HUES6 (cell line): ENCODE measurements around the gene ZNF524.

ENCODE experiments used
- H3K27ac ChIP-seq: 2 replicates; pipeline ENCODE4 v1.7.0; 2013; ENCODE audit warnings: low read depth, mild to moderate bottlenecking, low read length, inconsistent platforms
- H3K27me3 ChIP-seq: 2 replicates; pipeline ENCODE4 v1.6.1; 2013; ENCODE audit warnings: low read length; ENCODE audit not compliant: control insufficient read depth, insufficient read depth
- H3K36me3 ChIP-seq: 2 replicates; pipeline ENCODE4 v1.6.1; 2013; ENCODE audit warnings: low read length; ENCODE audit not compliant: control insufficient read depth, insufficient read depth
- H3K4me1 ChIP-seq: 2 replicates; pipeline ENCODE4 v1.6.1; 2013; ENCODE audit warnings: low read length; ENCODE audit not compliant: control insufficient read depth, insufficient read depth
- H3K4me3 ChIP-seq: 2 replicates; pipeline ENCODE4 v1.5.1; 2013; ENCODE audit warnings: low read depth, low read length
- H3K9ac ChIP-seq: one replicate; pipeline ENCODE4 v1.6.1; 2013; ENCODE audit warnings: mild to moderate bottlenecking, low read length
- H3K9me3 ChIP-seq: 2 replicates; pipeline ENCODE4 v1.6.1; 2013; ENCODE audit warnings: low read depth, low read length; ENCODE audit not compliant: control insufficient read depth, insufficient read depth

ZNF524 gene

DNA sequence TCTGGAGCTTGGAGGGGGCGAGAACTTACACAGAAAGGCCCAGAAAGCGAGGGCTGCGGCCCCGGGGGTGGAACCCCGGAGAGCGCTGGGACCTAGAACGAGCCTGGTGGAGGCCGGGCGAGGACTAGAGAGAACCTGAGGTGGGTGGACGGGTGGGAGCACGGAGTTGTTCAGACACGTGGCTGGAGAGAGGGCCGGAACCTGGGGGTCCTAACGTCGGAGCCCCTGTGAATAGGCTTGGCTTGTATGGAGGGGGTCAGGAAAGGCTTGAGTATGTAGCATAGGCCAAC is 43.7 kb downstream of the ZNF524 start:
- Histone ChIP-seq H3K9ac (peak overlapping the region; percentile 92), H3K9me3 (no peaks in the 10 kb centered on the region), H3K27me3 (no peaks in the 10 kb centered on the region), H3K4me1 (peaks cover 18% of the 10 kb centered on the region), H3K36me3 (peaks cover 16% of the 10 kb centered on the region), H3K27ac (peak overlapping the region; percentile 63), H3K4me3 (peak overlapping the region; percentile 91)

DNA sequence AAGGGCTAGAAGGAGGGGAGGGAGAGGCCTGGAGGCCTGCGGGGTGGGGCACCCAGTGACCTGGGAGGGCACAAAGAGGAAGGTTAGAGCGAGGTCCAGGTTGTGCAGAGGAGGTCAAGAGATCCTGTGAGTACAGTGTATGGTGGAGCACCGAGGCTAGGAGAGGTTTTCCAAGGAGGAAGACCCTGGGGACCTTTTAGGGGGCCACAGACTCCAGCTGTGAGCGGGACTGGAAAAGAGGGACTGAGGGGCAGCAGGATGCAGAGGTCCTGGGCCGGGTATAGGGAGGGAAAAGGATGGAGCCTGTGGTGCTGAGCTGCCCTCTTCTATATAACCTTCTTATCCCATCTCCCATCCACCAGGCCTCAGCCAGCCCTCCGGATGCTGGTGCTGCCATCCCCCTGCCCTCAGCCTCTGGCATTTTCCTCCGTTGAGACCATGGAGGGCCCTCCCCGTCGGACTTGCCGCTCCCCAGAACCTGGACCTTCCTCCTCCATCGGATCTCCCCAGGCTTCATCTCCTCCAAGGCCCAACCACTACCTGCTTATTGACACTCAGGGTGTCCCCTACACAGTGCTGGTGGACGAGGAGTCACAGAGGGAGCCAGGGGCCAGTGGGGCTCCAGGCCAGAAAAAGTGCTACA is 44.2 kb downstream of the ZNF524 start:
- Histone ChIP-seq H3K27me3 (no peaks in the 10 kb centered on the region), H3K27ac (peak overlapping the region; percentile 63; the same call in 1 of the 2 replicates), H3K36me3 (peaks cover 16% of the 10 kb centered on the region), H3K4me1 (peaks cover 18% of the 10 kb centered on the region), H3K4me3 (peak overlapping the region; percentile 91), H3K9me3 (no peaks in the 10 kb centered on the region), H3K9ac (peak overlapping the region; percentile 92)

DNA sequence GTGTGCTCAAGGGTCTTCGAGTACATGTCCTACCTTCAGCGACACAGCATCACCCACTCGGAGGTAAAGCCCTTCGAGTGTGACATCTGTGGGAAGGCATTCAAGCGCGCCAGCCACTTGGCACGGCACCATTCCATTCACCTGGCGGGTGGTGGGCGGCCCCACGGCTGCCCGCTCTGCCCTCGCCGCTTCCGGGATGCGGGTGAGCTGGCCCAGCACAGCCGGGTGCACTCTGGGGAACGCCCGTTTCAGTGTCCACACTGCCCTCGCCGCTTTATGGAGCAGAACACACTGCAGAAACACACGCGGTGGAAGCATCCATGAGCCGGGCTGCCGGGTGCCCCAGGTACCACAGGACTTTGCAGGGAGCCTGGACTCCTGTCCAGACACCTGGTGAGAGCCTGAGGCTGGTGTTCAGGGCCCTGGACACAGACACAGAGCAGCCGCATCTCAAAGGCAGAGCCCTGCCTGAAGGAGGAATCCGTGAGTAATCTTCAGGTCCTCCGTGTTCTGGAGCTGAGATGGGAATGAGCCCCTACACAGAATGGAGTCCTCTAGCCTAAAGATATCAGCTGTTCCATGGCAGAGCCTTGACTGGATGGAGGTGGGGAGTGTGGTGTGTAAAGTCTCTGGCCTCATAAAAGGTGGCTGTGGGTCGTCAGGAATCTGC is 44.9 kb downstream of the ZNF524 start:
- H3K9me3 ChIP-seq: no peaks in the 10 kb centered on the region
- no peaks in the 10 kb centered on the region for H3K27me3 ChIP-seq
- H3K27ac ChIP-seq: no peak overlapping the region
- peaks cover 18% of the 10 kb centered on the region for H3K4me1 ChIP-seq
- peak overlapping the region; percentile 92 for H3K9ac ChIP-seq
- peaks cover 16% of the 10 kb centered on the region for H3K36me3 ChIP-seq
- H3K4me3 ChIP-seq: peak overlapping the region; percentile 91

DNA sequence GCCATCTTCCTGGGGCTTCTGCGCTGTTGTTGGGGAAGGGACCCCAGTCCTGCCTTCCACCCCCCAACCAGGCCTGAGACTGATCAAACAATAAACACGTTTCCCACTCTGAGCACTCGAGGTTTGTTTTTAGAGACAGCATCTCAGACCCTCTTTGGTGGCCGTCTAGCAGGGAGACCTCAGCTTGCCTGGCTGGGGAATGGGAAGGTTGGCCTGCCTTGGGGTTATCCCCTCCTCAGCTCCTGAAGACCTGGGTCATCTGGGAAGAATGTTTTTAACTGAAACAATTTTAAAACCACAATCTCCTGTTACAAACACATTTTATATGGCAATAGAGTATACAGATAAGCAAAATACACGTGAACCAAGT is 45.4 kb downstream of the ZNF524 start:
- no peak overlapping the region for H3K27ac ChIP-seq
- H3K27me3 ChIP-seq: no peaks in the 10 kb centered on the region
- H3K4me1 ChIP-seq: peaks cover 15% of the 10 kb centered on the region
- no peaks in the 10 kb centered on the region for H3K9me3 ChIP-seq
- H3K36me3 ChIP-seq: peaks cover 16% of the 10 kb centered on the region
- H3K4me3 ChIP-seq: no peak overlapping the region
- no peak overlapping the region for H3K9ac ChIP-seq

DNA sequence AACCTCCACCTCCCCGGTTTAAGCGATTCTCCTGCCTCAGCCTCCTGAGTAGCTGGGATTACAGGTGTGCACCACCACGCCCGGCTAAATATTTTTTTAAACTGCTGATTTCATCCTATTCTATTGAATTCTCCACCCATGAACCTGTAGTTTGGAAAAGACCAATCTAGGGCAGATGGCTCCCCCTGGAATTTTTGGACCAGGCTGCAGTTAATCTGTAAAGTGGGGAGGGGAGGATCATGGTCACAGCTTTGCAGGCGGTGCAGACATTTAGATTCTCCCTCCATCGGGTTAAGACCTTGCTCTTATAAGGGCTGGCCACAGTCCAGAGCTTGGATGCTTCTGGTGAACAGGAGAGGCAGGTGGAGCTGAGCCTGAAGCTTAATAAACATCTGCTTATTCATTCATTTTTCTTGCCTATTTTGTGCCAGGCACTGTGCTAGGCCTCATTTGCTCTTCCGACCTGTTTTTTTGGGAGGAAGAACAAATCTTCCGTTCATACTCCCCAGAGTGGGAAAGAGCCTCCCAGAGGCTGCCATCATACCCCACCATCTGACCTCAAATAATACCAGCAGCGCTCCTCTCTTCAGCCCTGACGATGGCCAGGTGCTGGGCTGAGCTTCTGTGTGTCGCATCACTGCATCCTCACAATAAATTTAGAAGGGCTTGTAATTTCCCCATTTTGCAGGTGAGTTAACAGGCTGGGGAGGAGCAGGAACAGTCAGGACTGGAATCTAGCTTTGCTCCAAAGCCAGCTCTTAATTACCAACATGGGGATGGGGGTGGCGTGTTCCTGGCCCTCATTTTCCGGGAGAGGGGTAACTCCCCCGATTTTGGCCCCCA is 47.0 kb downstream of the ZNF524 start:
- Histone ChIP-seq H3K9me3 (no peaks in the 10 kb centered on the region), H3K27ac (no peak overlapping the region), H3K36me3 (peaks cover 16% of the 10 kb centered on the region), H3K4me3 (peak overlapping the region; percentile 89), H3K27me3 (no peaks in the 10 kb centered on the region), H3K9ac (peak overlapping the region; percentile 93), H3K4me1 (peaks cover 16% of the 10 kb centered on the region)

DNA sequence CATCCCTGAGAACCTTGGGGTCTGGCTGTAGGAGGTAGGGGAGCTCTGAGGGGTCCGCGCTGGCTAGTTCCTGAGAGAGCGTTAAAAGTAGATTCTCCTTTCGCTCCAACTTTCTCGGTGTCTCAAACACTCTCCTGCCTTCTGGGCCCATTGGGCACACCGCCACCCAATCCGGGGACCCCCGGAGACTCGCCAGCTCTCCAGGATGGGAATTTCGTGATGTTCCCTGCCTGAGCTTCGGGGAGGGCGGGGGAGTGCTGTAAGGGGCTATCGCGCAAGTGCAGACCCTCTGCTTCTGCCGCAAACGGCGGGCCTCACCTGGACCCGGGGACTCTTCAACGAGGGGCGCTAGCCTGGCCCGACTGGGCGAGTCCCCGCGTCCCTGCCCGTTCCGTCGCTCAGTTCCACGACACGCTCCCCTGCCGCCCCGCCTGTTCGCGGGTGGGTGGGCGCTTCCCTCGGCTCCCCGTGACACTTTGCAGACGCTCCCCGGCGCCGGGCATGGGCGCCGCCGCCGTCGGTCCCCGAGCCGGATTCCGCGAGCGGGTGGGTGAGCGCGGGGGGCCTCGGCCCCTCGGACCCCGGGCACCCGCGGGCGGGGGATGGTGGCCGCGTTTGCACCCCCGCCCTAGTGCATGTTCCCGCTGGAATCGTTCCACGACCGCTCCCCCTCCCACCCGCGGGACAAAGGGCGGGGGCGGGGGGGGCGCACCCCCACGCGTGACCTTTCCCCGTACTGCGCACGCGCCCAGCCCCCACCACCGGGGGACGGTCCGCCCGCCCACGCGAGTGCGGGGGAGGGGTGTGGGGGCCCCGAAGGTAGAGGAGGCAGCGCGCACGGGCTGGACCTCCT is 47.9 kb downstream of the ZNF524 start, which contains the start of gene CCDC106:
CCDC106 (plus strand) TSS at position 481 of the 853 bp plus-strand sequence. CDS start 835 bp downstream, outside the sequence.
- Histone ChIP-seq H3K9me3 (no peaks in the 10 kb centered on the region), H3K36me3 (peaks cover 16% of the 10 kb centered on the region), H3K4me3 (peak within 1 kb of the TSS; percentile 89), H3K9ac (peak within 1 kb of the TSS; percentile 93), H3K27ac (peak within 1 kb of the TSS; percentile 85), H3K27me3 (no peaks in the 10 kb centered on the region), H3K4me1 (peaks cover 17% of the 10 kb centered on the region)

DNA sequence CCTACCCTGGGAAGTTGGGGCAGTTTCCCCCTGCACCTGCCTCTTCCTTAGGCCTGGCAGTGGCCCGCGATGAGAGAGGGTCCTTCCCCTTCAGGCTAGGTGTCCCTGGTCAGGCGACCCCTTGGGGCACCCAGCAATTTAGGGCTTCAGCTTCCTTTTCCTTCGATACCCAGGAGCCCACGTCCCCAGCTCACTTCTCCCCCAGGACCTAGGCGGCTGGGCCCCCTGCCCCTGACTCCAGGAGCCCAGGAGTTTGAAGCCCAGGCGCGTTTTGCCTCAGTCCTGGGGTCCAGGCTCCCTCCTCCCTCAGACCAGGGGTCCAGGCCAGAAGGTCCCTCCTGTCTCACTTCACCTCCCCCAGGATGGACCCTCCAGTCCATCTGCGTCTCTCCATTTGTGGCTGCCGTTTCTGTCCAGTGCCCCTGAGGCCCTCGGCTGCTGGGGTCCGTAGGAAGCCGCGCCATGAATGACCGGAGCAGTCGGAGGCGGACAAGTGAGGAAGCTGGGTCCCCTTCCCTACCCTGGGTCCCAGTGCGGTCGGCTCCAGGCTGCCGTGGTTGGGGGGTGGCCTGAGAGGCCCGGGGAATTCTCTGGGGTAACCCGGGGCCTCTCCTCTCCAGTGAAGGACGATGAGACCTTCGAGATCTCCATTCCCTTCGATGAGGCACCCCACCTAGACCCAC is 48.6 kb downstream of the ZNF524 start:
- Histone ChIP-seq H3K36me3 (peaks cover 16% of the 10 kb centered on the region), H3K9ac (peak overlapping the region; percentile 93), H3K27me3 (no peaks in the 10 kb centered on the region), H3K9me3 (no peaks in the 10 kb centered on the region), H3K4me1 (peaks cover 14% of the 10 kb centered on the region), H3K27ac (peak overlapping the region; percentile 85; the same call in 1 of the 2 replicates), H3K4me3 (peak overlapping the region; percentile 89)

DNA sequence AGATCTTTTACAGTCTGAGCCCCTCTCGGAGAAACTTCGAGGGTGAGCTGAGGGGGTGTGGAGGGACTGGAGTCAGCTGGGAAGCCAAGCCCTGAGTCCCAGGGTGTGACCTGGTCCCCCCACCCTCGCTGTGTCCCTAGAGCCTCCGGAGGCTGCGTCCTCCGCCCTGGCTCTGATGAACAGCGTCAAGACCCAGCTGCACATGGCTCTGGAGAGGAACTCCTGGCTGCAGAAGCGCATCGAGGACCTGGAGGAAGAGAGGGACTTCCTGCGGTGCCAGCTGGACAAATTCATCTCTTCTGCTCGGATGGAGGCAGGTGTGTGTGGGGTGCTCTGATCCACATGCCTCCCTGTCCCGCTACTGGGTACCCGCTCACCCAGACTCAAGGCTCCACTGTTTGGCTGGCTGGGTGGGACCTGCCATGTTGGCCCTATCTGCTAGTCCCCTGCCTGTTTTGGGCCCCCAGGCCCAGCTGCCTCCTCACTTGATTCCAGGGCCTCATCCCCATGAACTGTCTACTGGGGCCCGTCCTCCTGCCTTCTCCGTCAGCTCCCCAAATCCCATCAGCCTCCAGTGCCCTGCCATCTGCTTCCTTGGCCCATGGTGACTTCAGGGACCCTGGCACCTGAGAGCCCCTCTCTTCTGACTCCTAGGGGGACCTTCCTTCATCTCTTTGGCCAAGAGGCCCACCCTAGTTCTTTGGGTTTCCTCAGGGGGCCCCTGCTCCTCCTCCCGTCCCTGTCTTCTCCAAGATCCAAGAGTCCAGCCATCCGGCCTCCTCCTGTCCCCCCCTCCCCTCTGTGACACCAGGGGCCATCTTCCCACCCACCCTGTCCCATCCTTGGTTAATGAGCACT is 49.4 kb downstream of the ZNF524 start:
- Histone ChIP-seq H3K9ac (no peak overlapping the region), H3K4me1 (peaks cover 14% of the 10 kb centered on the region), H3K4me3 (peak overlapping the region; percentile 89; the same call in 1 of the 2 replicates), H3K36me3 (peaks cover 14% of the 10 kb centered on the region), H3K27ac (no peak overlapping the region), H3K9me3 (no peaks in the 10 kb centered on the region), H3K27me3 (no peaks in the 10 kb centered on the region)

DNA sequence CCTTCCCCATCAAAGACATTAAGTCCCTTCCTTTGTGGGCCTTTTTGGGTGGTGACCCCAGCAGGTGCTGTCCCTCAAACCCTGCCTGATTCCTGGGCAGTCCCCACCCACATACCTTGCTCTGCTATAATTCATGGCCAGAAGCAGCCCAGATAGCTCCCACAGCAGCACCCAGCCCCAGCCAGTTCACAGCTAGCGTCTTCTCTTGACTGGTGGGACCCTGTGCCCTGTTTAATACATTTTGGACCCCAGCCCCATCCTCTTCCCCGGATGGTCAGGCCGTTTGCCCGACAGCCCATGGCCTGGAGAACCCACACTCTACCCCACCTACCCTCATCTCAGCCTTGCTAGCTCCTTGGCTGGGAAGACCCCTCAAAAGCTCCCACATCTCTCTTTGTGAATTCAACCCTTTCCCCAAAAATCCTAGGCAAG is 50.1 kb downstream of the ZNF524 start:
- H3K36me3 ChIP-seq: peaks cover 8% of the 10 kb centered on the region
- H3K27ac ChIP-seq: no peak overlapping the region
- H3K9me3 ChIP-seq: no peaks in the 10 kb centered on the region
- no peaks in the 10 kb centered on the region for H3K27me3 ChIP-seq
- H3K4me1 ChIP-seq: peaks cover 14% of the 10 kb centered on the region; the same call in 1 of the 2 replicates
- H3K4me3 ChIP-seq: no peak overlapping the region
- H3K9ac ChIP-seq: no peak overlapping the region
